RWPE1 (cell line): ENCODE measurements around the gene PRR29.
A peak's percentile ranks its signal among the peaks of the same experiment; 100 is the strongest.

Experiments used
- CTCF ChIA-PET: fragments of 350-600 bp; sonication (Branson Sonifier 250); formaldehyde crosslinking; extraction: SDS; loops from one replicate; lab custom pipeline; 2021; lab: Yijun Ruan, JAX
- POLR2A ChIA-PET: fragments of 400-600 bp; formaldehyde crosslinking; extraction: SDS; loops from one replicate; lab custom pipeline; 2020; ENCODE audit warnings: antibody characterized with exemption; ENCODE audit not compliant: low non-redundant PET; lab: Yijun Ruan, JAX
- DNase-seq: peaks from one replicate; pipeline ENCODE4 v3.0.0; 2012; ENCODE audit warnings: low spot score
- H3K27ac ChIP-seq: fragments of 450-650 bp; 2 replicates; pipeline ENCODE4 v1.5.1; 2017
- CTCF ChIP-seq: fragments of 450-650 bp; conservative IDR thresholded peaks from 2 replicates; pipeline ENCODE4 v1.5.1; 2017; ENCODE audit warnings: low read depth, mild to moderate bottlenecking

Gene PRR29

DNA sequence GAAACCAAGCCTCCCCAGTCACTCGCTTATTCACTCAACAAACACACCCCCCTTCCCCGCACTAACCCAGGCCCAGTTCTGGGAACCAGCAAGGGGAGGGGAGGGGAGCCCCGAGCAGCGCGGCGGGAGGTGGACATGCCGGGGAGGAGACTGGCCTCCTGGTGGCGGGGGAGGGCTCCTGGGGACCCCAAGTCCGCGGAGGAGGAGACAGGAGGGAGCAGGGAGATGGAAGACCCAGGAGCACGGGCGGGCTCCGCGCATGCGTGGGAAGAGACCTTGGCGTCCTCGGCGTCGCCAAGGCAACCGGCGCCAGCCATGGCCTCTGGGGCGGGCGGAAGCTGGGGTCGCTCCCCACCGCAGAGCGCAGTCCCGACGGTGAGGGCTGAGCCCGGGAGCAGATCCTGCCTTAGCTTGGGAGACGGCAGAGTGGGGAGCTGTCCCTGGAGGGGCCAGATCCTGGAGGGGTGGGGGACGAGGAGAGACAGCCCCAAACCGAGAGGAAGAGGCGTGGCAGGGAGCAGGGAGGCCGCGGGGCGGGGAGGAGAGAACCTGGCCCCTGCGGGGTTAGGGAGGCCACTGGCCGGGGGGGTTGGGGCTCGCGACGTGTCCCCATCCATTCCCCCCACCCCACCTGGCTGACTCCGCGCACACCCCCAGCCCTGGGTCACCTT lies at the start of gene PRR29:
Gene PRR29, plus strand, starts transcription at position 302 of the 671 bp plus-strand sequence. Its CDS starts 14 bp downstream, at position 316.
- CTCF ChIA-PET, result no interaction called here
- POLR2A ChIA-PET, result no interaction called here
- peak; percentile 64 for DNase-seq
- no peak for TF ChIP-seq CTCF
- H3K27ac ChIP-seq, result no peak within 1 kb of the TSS

GRCh38 chr17:63948521-63948920 lies 49.6 kb upstream of the PRR29 start:
- no peak overlapping the region for H3K27ac ChIP-seq
- ChIA-PET POLR2A (no interaction called here), CTCF (interaction anchor here (0.6 to 3.7 kb wide), 3 partner anchors 9 to 80 kb away, joined by 3 to 14 read pairs (median 3); partner anchors contain the start of gene GH1)
- no peak for DNase-seq
- no peak for TF ChIP-seq CTCF

GRCh38 chr17:63949576-63950250 lies 48.4 kb upstream of the PRR29 start:
- no peak for DNase-seq
- ChIA-PET POLR2A (no interaction called here), CTCF (interaction anchor here (0.7 to 3.7 kb wide), 4 partner anchors 31 to 1526 kb away, joined by 3 to 14 read pairs (median 4); partner anchors contain the start of gene GH1)

DNA sequence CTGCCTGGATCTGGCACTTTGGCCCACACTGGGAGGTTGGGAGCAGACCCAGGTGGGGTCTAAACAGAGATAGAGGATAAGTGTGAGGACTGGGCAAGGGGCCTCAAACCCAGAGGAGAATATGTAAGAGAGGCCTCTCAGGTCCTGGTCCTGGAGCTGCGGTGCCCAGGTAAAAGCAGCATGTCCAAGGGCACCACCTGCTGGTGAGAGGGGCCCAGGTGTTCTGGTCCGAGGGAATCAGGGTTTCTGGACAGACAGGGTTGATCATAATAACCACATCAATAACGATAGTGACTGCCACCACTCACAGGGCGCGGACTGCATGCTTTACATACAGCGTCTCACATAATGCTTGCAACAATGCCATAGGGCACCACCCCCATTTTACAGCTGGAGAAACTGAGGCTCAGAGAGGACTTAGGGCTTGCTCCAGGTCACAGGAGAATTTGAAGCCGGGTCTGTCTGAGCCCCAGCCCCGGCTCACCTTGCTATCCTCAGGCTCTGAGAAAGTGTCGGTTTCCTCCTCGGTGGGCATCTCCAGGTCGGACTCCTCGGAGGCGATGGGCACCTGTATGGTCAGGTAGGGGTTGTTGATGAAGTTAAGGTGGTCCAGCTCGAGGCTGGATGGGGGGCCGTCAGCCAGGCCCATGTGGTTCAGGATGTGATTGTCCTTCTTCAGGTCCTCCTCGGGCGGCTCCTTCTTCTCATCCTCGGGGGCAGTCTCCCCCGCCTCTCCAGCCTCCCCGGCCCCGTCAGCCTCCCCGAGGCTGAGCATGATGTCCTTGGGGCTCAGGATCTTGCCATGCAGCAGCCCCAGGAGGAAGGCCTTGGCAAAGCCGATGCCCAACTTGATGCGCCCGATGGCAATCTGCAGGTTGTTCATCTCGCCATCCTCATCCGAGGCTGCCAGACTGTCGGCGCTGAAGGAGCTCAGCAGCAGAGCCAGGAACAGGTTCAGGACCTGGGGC lies 46.9 kb upstream of the PRR29 start:
- CTCF ChIA-PET, result interaction anchor here (0.5 to 3.7 kb wide), 8 partner anchors 9 to 267 kb away, joined by 3 to 14 read pairs (median 4); partner anchors contain the start of gene GH1
- H3K27ac ChIP-seq, result no peak overlapping the region
- DNase-seq, result peak; percentile 54
- POLR2A ChIA-PET, result no interaction called here
- no peak; the same call in 1 of the 2 replicates for TF ChIP-seq CTCF

More at GRCh38 chr17:63949576-63950250, 48.4 kb upstream of the PRR29 start:
- no peak for TF ChIP-seq CTCF
- no peak overlapping the region for H3K27ac ChIP-seq

DNA sequence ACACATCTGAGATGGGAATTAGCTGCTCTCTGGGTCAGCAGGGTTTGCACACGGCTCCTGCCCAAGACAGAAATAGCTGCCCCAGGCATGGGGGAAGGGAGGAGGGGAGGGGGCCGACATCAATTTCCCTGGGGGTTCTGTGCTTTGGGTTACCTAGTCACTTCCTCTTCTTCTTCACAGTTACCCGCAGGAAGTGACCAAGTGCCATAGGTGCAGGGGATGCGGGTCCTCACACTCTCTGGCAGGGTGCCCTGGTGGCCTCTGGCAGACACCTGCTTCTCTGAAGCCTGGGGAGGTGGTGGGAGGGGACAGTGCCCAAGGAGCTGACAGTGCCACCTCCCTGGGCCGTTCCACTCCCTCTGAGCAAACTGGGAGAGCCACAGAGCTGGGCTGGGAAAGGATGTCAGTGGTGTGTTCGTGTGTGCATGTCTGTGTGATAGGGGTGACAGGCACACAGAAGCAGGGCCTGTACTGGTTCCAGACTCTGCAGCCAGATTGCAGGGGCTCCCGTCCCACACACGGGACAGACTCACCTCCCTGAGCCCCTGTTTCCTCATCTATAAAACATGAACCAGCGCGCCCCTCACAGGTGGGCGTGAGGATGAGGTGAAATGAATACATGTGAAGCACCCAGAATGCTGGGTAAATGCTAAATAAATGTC lies 43.6 kb upstream of the PRR29 start:
- H3K27ac ChIP-seq, result no peak overlapping the region
- DNase-seq, result no peak
- ChIA-PET POLR2A (no interaction called here), CTCF (interaction anchor here (0.5 to 1.2 kb wide), 3 partner anchors 52 to 488 kb away, joined by 3 to 9 read pairs (median 3); no protein-coding TSS in a partner anchor)
- no peak for TF ChIP-seq CTCF
